ENCODE results near the gene ERCC1. TPM values are rescaled to one million over a fixed set of nuclear protein-coding genes. Genes with fewer than 3 reads are reported as not detected.

Gene ERCC1
- total and polyA plus RNA-seq, 2 of the 13 experiments (the other 11 are each of a cell fraction or from before 2014, with no cell fraction given): 40.0 to 66.4 TPM

DNA sequence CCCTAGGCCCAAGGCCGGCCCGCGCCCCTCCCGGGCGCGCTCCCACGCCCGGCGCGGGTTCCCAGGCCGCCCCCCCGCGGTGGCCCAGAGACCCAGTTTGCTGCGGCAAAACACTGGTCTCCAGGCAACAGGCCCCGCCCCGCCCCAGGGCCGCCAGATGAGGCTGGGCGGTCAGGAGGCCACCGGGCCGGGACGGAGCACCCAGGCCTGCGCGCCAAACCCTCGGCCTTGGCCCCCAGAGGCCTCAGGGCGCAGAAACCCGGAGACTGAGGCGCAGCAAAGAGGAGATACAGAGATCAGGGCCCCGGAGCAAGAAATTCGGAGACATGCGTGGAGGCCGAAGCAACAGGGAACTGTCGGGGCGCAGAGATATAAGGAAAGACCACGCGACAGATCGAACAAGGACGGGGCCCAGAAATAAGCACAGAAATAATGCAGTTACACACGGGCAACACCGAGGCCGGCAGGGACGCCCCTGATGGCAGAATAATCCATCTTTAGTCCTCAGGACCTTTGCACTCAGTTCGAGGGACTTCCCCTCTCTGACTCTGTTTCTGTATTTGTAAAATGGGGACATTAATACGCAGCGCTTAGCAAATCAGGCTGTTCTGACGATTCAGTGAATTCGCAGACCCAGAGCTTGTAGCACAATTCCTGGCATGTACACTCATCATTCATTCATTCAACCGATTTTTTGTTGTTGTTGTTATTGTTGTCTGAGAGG is 20.8 kb upstream of the ERCC1 start (continued):
- TF ChIP-seq, protein P1, sequence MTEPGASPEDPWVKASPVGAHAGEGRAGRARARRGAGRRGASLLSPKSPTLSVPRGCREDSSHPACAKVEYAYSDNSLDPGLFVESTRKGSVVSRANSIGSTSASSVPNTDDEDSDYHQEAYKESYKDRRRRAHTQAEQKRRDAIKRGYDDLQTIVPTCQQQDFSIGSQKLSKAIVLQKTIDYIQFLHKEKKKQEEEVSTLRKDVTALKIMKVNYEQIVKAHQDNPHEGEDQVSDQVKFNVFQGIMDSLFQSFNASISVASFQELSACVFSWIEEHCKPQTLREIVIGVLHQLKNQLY (CRISPR knock-in tag; IDR thresholded peaks at IDR 0.05): peak; percentile 16; the same call in 1 of the 2 replicates
- TF ChIP-seq ZNF558 (CRISPR knock-in tag; IDR thresholded peaks at IDR 0.05; ENCODE audit: borderline replicate concordance) (no peak), ZNF790 (CRISPR knock-in tag; IDR thresholded peaks at IDR 0.05; ENCODE audit: borderline replicate concordance) (no peak), HNRNPLL (IDR thresholded peaks at IDR 0.05; ENCODE audit: low read depth, low read length, poor library complexity, severe bottlenecking) (peak; percentile 92), ARHGAP35 (CRISPR knock-in tag; IDR thresholded peaks at IDR 0.05; ENCODE audit: borderline replicate concordance) (no peak), ZFAT (CRISPR knock-in tag; conservative IDR thresholded peaks at IDR 0.05) (no peak), ZNF761 (CRISPR knock-in tag; conservative IDR thresholded peaks at IDR 0.05) (no peak), ZFYVE20 (CRISPR knock-in tag; IDR thresholded peaks at IDR 0.05; ENCODE audit: borderline replicate concordance, low read depth) (no peak), SMARCE1 (IDR thresholded peaks at IDR 0.05; ENCODE audit: borderline replicate concordance) (no peak), NFE2L2 (IDR thresholded peaks at IDR 0.05; ENCODE audit: low read length) (no peak), MIER3 (CRISPR knock-in tag; IDR thresholded peaks at IDR 0.05; ENCODE audit: borderline replicate concordance) (no peak), RXRA (CRISPR knock-in tag; IDR thresholded peaks at IDR 0.05) (peak; percentile 55), TP53 (CRISPR knock-in tag; conservative IDR thresholded peaks at IDR 0.05) (no peak), ZNF343 (CRISPR knock-in tag; IDR thresholded peaks at IDR 0.05) (no peak), BORCS8-MEF2B (CRISPR knock-in tag; IDR thresholded peaks at IDR 0.05) (no peak), PTBP1 (IDR thresholded peaks at IDR 0.05; ENCODE audit: low read depth, low read length, poor library complexity, severe bottlenecking) (no peak), ZBTB1 (CRISPR knock-in tag; IDR thresholded peaks at IDR 0.05; ENCODE audit: borderline replicate concordance) (no peak), ZNF451 (CRISPR knock-in tag; IDR thresholded peaks at IDR 0.05) (no peak), ZNF468 (CRISPR knock-in tag; IDR thresholded peaks at IDR 0.05) (no peak), HOXA9 (CRISPR knock-in tag; IDR thresholded peaks at IDR 0.05; ENCODE audit: borderline replicate concordance) (no peak), ZNF382 (CRISPR knock-in tag; IDR thresholded peaks at IDR 0.05; ENCODE audit: borderline replicate concordance) (no peak)
- TF ChIP-seq, protein P2, sequence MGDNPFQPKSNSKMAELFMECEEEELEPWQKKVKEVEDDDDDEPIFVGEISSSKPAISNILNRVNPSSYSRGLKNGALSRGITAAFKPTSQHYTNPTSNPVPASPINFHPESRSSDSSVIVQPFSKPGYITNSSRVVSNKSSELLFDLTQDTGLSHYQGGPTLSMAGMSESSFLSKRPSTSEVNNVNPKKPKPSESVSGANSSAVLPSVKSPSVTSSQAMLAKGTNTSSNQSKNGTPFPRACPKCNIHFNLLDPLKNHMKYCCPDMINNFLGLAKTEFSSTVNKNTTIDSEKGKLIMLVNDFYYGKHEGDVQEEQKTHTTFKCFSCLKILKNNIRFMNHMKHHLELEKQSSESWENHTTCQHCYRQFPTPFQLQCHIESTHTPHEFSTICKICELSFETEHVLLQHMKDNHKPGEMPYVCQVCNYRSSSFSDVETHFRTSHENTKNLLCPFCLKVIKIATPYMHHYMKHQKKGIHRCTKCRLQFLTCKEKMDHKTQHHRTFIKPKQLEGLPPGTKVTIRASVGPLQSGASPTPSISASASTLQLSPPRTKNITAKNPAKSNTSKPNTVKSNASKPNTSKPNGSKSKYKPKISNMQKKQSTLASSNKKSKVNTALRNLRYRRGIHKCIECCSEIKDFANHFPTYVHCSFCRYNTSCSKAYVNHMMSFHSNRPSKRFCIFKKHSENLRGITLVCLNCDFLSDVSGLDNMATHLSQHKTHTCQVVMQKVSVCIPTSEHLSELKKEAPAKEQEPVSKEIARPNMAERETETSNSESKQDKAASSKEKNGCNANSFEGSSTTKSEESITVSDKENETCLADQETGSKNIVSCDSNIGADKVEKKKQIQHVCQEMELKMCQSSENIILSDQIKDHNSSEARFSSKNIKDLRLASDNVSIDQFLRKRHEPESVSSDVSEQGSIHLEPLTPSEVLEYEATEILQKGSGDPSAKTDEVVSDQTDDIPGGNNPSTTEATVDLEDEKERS (CRISPR knock-in tag; IDR thresholded peaks at IDR 0.05): no peak
- TF ChIP-seq, protein P3, sequence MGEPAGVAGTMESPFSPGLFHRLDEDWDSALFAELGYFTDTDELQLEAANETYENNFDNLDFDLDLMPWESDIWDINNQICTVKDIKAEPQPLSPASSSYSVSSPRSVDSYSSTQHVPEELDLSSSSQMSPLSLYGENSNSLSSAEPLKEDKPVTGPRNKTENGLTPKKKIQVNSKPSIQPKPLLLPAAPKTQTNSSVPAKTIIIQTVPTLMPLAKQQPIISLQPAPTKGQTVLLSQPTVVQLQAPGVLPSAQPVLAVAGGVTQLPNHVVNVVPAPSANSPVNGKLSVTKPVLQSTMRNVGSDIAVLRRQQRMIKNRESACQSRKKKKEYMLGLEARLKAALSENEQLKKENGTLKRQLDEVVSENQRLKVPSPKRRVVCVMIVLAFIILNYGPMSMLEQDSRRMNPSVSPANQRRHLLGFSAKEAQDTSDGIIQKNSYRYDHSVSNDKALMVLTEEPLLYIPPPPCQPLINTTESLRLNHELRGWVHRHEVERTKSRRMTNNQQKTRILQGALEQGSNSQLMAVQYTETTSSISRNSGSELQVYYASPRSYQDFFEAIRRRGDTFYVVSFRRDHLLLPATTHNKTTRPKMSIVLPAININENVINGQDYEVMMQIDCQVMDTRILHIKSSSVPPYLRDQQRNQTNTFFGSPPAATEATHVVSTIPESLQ (CRISPR knock-in tag; conservative IDR thresholded peaks at IDR 0.05): no peak
- TF ChIP-seq, protein P4, sequence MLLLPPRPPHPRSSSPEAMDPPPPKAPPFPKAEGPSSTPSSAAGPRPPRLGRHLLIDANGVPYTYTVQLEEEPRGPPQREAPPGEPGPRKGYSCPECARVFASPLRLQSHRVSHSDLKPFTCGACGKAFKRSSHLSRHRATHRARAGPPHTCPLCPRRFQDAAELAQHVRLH (CRISPR knock-in tag; IDR thresholded peaks at IDR 0.05; ENCODE audit: borderline replicate concordance, low read depth): no peak
